Measurements from ENCODE around the gene LEFTY1.
A peak's percentile ranks its signal among the peaks of the same experiment; 100 is the strongest.

LEFTY1 gene

GRCh38 chr1:225899044-225899925 lies 10.3 kb upstream of the LEFTY1 start:
- Histone ChIP-seq H3K4me1 (ENCODE audit: control insufficient read depth in 1 of 2, insufficient read depth in 2 of 2, low read length in 2 of 2) (peaks cover 9 to 17% of the 10 kb centered on the region in 2 donors), H3K27me3 (ENCODE audit: control insufficient read depth in 1 of 2, insufficient read depth in 2 of 2, low read length in 2 of 2) (no peaks in the 10 kb centered on the region), H3K9ac (ENCODE audit: low read depth in 1 of 2, low read length in 2 of 2) (no peak overlapping the region), H3K9me3 (ENCODE audit: control insufficient read depth in 1 of 2, low read length in 2 of 2) (no peaks in the 10 kb centered on the region), H3K36me3 (ENCODE audit: control insufficient read depth in 1 of 2, insufficient read depth in 2 of 2, low read length in 2 of 2) (no peaks in the 10 kb centered on the region), H3K27ac (ENCODE audit: low read depth, low read length) (no peak overlapping the region), H3K4me3 (ENCODE audit: low read depth in 1 of 2, low read length in 2 of 2) (no peak overlapping the region)

- Histone ChIP-seq H3K4me1 (ENCODE audit: control insufficient read depth in 1 of 2, insufficient read depth in 2 of 2, low read length in 2 of 2) (peaks cover 9 to 17% of the 10 kb centered on the region in 2 donors), H3K9me3 (ENCODE audit: control insufficient read depth in 1 of 2, low read length in 2 of 2) (no peaks in the 10 kb centered on the region), H3K27me3 (ENCODE audit: control insufficient read depth in 1 of 2, insufficient read depth in 2 of 2, low read length in 2 of 2) (no peaks in the 10 kb centered on the region), H3K36me3 (ENCODE audit: control insufficient read depth in 1 of 2, insufficient read depth in 2 of 2, low read length in 2 of 2) (no peaks in the 10 kb centered on the region), H3K9ac (ENCODE audit: low read depth in 1 of 2, low read length in 2 of 2) (peak overlapping the region in 1 of 2 donors; percentile 16), H3K4me3 (ENCODE audit: low read depth in 1 of 2, low read length in 2 of 2) (no peak overlapping the region), H3K27ac (ENCODE audit: low read depth, low read length) (no peak overlapping the region)
These were observed 8.9 kb upstream of the LEFTY1 start for GRCh38 chr1:225897595-225898514.

- Histone ChIP-seq H3K4me1 (ENCODE audit: control insufficient read depth in 1 of 2, insufficient read depth in 2 of 2, low read length in 2 of 2) (peaks cover 9 to 17% of the 10 kb centered on the region in 2 donors), H3K27ac (ENCODE audit: low read depth, low read length) (no peak overlapping the region), H3K4me3 (ENCODE audit: low read depth in 1 of 2, low read length in 2 of 2) (no peak overlapping the region), H3K9me3 (ENCODE audit: control insufficient read depth in 1 of 2, low read length in 2 of 2) (no peaks in the 10 kb centered on the region), H3K9ac (ENCODE audit: low read depth in 1 of 2, low read length in 2 of 2) (peak overlapping the region; percentile 11 to 16), H3K27me3 (ENCODE audit: control insufficient read depth in 1 of 2, insufficient read depth in 2 of 2, low read length in 2 of 2) (no peaks in the 10 kb centered on the region), H3K36me3 (ENCODE audit: control insufficient read depth in 1 of 2, insufficient read depth in 2 of 2, low read length in 2 of 2) (no peaks in the 10 kb centered on the region)
These were observed 8.1 kb upstream of the LEFTY1 start for GRCh38 chr1:225896937-225897549.

- H3K27ac ChIP-seq (ENCODE audit: low read depth, low read length): no peak overlapping the region
- peaks cover 9 to 17% of the 10 kb centered on the region in 2 donors for H3K4me1 ChIP-seq (ENCODE audit: control insufficient read depth in 1 of 2, insufficient read depth in 2 of 2, low read length in 2 of 2)
- H3K9ac ChIP-seq (ENCODE audit: low read depth in 1 of 2, low read length in 2 of 2): peak overlapping the region in 1 of 2 donors; percentile 11
- H3K36me3 ChIP-seq (ENCODE audit: control insufficient read depth in 1 of 2, insufficient read depth in 2 of 2, low read length in 2 of 2): no peaks in the 10 kb centered on the region
- no peak overlapping the region for H3K4me3 ChIP-seq (ENCODE audit: low read depth in 1 of 2, low read length in 2 of 2)
- H3K9me3 ChIP-seq (ENCODE audit: control insufficient read depth in 1 of 2, low read length in 2 of 2): no peaks in the 10 kb centered on the region
- no peaks in the 10 kb centered on the region for H3K27me3 ChIP-seq (ENCODE audit: control insufficient read depth in 1 of 2, insufficient read depth in 2 of 2, low read length in 2 of 2)
These were observed 7.5 kb upstream of the LEFTY1 start for GRCh38 chr1:225896494-225896893.

- Histone ChIP-seq H3K4me1 (ENCODE audit: control insufficient read depth in 1 of 2, insufficient read depth in 2 of 2, low read length in 2 of 2) (peaks cover 27 to 33% of the 10 kb centered on the region in 2 donors), H3K27ac (ENCODE audit: low read depth, low read length) (no peak overlapping the region)
These were observed 3.4 kb upstream of the LEFTY1 start for GRCh38 chr1:225892307-225892706.

GRCh38 chr1:225891229-225891972 lies 2.5 kb upstream of the LEFTY1 start:
- Histone ChIP-seq H3K4me3 (ENCODE audit: low read depth in 1 of 2, low read length in 2 of 2) (no peak overlapping the region), H3K27ac (ENCODE audit: low read depth, low read length) (no peak overlapping the region), H3K9ac (ENCODE audit: low read depth in 1 of 2, low read length in 2 of 2) (no peak overlapping the region), H3K4me1 (ENCODE audit: control insufficient read depth in 1 of 2, insufficient read depth in 2 of 2, low read length in 2 of 2) (peaks cover 20 to 25% of the 10 kb centered on the region in 2 donors), H3K27me3 (ENCODE audit: control insufficient read depth in 1 of 2, insufficient read depth in 2 of 2, low read length in 2 of 2) (no peaks in the 10 kb centered on the region), H3K36me3 (ENCODE audit: control insufficient read depth in 1 of 2, insufficient read depth in 2 of 2, low read length in 2 of 2) (no peaks in the 10 kb centered on the region), H3K9me3 (ENCODE audit: control insufficient read depth in 1 of 2, low read length in 2 of 2) (no peaks in the 10 kb centered on the region)

More at GRCh38 chr1:225892307-225892706, 3.4 kb upstream of the LEFTY1 start:
- H3K9ac ChIP-seq (ENCODE audit: low read depth in 1 of 2, low read length in 2 of 2): no peak overlapping the region
- H3K9me3 ChIP-seq (ENCODE audit: control insufficient read depth in 1 of 2, low read length in 2 of 2): no peaks in the 10 kb centered on the region
- H3K27me3 ChIP-seq (ENCODE audit: control insufficient read depth in 1 of 2, insufficient read depth in 2 of 2, low read length in 2 of 2): no peaks in the 10 kb centered on the region
- H3K36me3 ChIP-seq (ENCODE audit: control insufficient read depth in 1 of 2, insufficient read depth in 2 of 2, low read length in 2 of 2): no peaks in the 10 kb centered on the region
- H3K4me3 ChIP-seq (ENCODE audit: low read depth in 1 of 2, low read length in 2 of 2): no peak overlapping the region

- H3K9ac ChIP-seq (ENCODE audit: low read depth in 1 of 2, low read length in 2 of 2): no peak overlapping the region
- no peak overlapping the region for H3K4me3 ChIP-seq (ENCODE audit: low read depth in 1 of 2, low read length in 2 of 2)
- H3K9me3 ChIP-seq (ENCODE audit: control insufficient read depth in 1 of 2, low read length in 2 of 2): no peaks in the 10 kb centered on the region
- H3K27ac ChIP-seq (ENCODE audit: low read depth, low read length): no peak overlapping the region
- no peaks in the 10 kb centered on the region for H3K36me3 ChIP-seq (ENCODE audit: control insufficient read depth in 1 of 2, insufficient read depth in 2 of 2, low read length in 2 of 2)
- no peaks in the 10 kb centered on the region for H3K27me3 ChIP-seq (ENCODE audit: control insufficient read depth in 1 of 2, insufficient read depth in 2 of 2, low read length in 2 of 2)
- H3K4me1 ChIP-seq (ENCODE audit: control insufficient read depth in 1 of 2, insufficient read depth in 2 of 2, low read length in 2 of 2): peaks cover 20 to 24% of the 10 kb centered on the region in 2 donors
These were observed 1.6 kb upstream of the LEFTY1 start for GRCh38 chr1:225890346-225891228.

GRCh38 chr1:225889743-225890142 lies 797 bp upstream of the LEFTY1 start:
- Histone ChIP-seq H3K4me1 (ENCODE audit: control insufficient read depth in 1 of 2, insufficient read depth in 2 of 2, low read length in 2 of 2) (peaks cover 20 to 24% of the 10 kb centered on the region in 2 donors), H3K9ac (ENCODE audit: low read depth in 1 of 2, low read length in 2 of 2) (no peak overlapping the region)

More at GRCh38 chr1:225889743-225890142, 797 bp upstream of the LEFTY1 start:
- no peak overlapping the region for H3K4me3 ChIP-seq (ENCODE audit: low read depth in 1 of 2, low read length in 2 of 2)
- no peak overlapping the region for H3K27ac ChIP-seq (ENCODE audit: low read depth, low read length)
- H3K27me3 ChIP-seq (ENCODE audit: control insufficient read depth in 1 of 2, insufficient read depth in 2 of 2, low read length in 2 of 2): no peaks in the 10 kb centered on the region
- H3K9me3 ChIP-seq (ENCODE audit: control insufficient read depth in 1 of 2, low read length in 2 of 2): no peaks in the 10 kb centered on the region
- no peaks in the 10 kb centered on the region for H3K36me3 ChIP-seq (ENCODE audit: control insufficient read depth in 1 of 2, insufficient read depth in 2 of 2, low read length in 2 of 2)
